GM21360 (cell line): Measurements from ENCODE around the gene PTPRM.
A peak's percentile ranks its signal among the peaks of the same experiment; 100 is the strongest.

Source experiments
- ATAC-seq: cut with Tn5 transposase; IDR thresholded peaks from one replicate; pipeline ENCODE4 v1.9.1; 2021; ENCODE audit warnings: mild to moderate bottlenecking, moderate library complexity; ENCODE audit not compliant: unreplicated experiment

PTPRM gene

DNA sequence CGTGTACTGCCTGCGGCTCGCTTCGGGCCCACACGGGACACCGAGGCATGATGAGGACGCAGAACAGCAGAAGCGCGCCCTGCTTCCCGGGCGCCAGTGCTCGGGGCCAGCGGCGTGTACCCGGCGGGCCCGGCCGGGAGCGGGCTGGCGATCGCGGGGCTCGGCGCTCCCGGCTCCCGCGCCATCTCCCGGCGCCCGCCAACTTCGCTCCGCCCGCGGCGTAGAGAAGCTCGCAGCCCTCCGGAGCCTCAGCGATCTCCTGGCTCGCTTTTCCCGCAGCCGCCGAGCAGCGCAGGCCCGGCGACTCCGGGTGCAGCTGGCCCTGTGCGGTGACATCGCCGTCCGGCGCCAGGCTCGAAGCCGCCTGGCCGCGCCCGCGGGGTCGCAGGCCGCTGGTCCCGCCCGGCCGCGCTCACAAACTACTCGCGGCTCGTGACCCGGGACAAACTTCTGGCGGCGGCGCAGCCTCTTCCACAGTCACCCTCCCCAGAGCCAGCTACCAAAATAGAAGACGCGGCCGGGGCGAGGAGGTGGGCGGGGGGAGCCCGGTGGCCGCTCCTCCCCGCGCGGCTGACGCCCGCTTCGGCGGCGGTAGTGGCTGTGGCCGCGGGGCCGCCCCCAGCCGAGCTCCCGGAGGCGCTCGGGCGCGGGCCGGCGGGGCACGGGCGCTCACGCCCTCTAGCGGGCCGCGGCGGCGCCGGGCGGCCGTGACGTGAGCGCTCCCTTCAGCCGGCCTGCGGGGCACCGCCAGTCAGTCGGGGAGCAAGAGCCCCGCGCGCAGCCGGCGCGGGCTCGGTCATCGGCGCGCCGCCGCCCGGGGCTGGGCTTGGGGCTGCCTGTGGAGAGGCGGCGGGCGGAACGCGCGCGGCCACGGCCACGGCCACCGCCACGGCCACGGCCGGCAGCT lies at the start of gene PTPRM:
PTPRM (plus strand) TSS at position 750 of the 907 bp plus-strand sequence. CDS start 503 bp downstream, outside the sequence.
- peak; percentile 90 for ATAC-seq

DNA sequence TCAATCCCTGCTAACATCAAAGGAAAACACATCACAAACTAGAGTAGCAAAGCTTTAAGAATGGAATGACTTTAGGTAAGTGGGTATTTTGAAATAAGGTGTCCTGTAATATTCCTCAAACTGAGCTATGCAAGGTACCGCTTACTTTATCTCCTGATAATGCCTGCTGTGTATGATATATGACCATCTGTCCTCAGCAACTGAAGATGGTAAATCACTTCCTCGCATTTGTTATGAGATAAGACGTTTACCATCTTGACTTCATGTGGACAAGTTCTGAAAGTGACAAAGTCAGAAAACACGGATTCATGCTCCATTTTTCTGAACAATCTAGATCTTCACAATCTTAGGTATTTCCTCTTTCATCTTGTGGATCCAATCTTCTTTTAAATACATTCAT lies 49.3 kb upstream of the PTPRM start:
- ATAC-seq, result no peak

DNA sequence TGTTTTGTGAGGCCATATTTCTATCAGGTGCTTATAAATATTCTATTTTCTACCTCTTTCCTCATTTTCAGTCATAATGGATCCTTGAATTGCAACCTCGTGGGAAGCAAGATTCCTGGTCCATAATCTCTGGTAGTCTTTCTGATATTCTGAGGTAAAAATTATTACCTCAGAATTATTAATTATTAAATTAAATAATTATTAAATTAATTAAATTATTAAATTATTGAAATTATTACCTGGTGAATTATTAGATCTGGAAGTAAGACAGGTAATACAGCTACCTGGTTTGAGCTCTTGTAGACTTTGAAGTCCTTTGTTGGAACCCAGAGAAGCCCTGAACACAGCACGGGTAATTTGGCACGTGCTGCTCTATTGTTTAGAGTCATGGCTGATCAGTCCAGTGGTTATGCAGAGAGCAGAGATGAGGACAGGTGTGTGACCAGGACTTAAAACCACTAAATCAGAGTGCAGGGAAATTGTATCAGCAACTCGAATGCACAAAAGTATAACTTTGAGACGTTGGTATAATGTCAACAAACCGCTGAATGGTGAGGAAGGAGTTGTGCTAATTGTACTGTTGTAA lies 46.8 kb upstream of the PTPRM start:
- ATAC-seq, result no peak

DNA sequence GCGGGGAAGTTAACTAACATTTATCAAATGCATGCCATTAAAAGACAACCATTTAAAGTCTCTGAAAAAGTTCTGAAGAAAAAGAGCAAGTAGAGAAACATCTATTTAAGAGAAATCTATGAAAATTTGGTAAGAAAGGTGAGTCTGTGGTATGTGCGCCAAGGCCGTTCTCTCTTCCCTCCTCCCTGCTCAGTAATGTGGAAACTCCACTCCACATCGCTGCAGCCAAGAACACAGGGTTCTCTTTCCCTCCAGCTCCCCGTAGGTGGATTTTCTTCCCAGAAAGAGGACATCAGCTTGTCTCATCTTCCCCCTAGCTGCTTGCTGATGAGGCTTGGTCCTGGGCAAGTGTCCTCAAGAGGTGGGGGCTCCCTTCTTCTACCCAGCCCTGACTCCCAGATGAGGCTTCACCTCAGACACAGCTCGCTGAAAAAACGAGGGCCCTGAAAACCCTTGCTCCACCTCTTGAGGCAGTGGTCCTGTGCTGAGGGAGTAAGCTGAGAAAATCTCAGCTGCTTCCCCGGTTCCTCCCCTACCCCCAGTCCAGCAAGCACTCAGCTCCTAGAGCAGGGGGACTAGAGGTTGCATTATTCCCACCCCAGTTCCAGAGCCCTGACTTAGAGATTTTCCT lies 45.8 kb upstream of the PTPRM start:
- ATAC-seq, result no peak

DNA sequence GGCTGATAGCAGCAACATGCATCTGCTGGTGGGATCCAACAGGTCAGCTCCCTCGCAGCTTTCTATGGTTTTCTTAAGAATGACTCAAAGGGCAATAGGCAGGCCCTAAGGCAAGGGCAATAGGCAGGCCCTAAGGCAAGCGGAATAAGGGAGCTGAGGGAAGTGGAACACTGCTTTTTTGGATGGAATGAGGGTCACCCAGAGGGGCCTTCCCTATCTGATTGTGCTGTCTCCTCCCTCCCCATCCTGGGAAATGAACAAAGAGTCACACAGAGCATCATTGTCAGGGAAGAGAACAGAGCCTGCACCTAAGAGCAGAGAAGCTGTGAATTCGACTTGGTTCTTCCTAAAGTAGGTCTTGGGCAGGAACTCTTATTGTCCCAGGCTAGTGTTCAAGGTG lies 43.3 kb upstream of the PTPRM start:
- no peak for ATAC-seq

DNA sequence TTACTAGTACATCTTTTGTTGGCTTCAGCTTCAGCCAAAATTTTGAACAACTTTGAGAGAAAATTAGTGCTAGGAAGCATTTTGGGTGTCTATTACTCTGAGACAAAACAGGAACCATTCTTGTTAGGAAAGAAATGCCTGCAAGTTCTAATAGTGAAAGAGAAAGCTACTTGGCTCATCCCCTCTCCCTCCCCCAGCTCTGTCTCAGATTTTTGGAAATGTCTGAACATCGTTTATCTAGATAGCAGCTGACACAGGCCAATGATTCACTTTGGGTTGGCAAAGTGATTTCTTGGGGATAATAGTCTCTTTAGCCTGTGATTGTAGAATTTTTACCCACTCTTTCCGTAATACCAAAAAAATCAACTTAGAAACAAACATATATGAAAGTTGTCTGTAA lies 42.3 kb upstream of the PTPRM start:
- no peak for ATAC-seq

DNA sequence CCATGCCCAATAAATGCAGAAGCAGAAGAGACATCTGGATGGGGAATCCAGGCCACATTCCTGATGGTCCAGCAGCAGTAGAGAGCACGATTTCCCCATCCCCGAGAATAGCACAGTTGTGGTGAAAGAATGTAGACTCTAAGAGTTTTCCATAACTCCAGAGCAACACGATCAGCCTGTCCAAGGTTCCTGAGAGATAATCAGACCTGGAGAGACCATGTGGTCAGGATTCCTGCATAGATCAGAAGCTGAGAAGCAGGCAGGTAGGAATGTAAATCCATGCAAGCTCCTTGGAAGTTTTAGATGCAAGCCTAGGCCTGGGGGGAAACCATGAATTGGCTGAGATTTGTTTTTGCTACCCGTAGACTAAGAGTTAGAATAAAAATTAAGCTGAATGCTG lies 34.2 kb upstream of the PTPRM start:
- ATAC-seq, result no peak

DNA sequence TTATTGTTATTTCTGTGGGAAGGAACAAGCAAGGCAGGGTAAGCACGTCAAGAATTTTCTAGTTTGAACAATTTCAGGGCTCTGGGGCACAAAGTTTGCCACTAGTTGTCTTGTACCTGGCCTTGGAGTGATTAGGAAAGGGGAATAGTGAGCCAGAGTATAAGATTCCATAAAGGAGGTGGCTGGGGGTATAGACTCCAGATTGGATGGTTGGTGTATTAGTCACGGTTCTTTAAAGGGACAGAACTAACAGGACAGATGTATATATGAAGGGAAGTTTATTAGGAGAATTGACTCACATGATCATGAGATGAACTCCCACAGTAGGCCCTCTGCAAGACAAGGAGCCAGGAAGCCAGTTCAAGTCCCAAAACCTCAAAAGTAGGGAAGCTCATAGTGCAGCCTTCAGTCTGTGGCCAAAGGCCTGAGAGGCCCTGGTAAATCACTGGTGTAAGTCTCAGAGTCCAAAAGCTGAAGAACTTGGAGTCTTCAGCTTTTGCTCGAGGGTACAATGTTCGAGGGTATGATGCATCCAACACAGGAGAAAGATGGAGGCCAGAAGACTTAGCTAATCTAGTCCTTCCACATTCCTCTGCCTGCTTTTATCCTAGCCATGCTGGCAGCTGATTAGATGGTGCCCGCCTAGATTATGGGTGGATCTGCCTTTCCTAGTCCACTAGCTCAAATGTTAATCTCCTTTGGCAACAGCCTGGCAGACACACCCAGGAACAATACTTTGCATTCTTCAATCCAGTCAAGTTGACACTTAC lies 31.5 kb upstream of the PTPRM start:
- no peak for ATAC-seq

DNA sequence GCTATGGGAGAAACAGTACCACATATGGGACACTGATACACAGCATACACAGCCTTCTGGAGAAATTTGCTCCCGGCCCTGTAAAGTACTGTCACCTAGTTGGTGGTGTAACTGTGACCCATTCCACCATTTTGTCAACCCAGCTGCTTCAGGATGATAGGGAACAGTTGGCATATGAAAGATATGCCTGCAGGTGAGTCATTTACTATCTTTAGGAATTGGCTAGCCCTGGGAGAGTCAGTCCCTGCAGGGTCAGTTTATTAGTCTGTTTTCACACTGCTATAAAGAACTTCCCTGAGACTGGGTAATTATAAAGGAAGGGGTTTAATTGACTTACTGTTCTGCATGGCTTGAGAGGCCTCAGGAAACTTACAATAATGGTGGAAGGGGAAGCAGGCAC lies 30.0 kb upstream of the PTPRM start:
- no peak for ATAC-seq

DNA sequence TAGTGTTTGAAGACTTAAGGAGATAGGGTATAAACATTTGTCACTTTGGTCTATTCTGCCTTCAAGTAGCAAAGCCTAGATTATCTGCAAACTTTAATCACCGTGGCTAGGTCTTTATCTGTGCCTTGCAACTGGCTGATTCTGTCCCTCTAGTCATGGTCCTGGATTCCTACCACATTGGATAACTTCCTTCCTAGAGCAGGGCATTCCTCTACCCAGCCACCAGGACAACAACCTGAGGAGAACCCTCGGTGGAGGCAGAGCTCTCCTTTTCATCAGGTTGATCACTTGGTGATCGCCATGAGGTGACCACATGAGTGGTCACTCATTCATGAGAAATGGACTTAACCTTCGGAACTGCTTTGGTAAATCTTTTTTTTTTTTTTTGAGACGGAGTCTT lies 25.3 kb upstream of the PTPRM start:
- ATAC-seq, result no peak

DNA sequence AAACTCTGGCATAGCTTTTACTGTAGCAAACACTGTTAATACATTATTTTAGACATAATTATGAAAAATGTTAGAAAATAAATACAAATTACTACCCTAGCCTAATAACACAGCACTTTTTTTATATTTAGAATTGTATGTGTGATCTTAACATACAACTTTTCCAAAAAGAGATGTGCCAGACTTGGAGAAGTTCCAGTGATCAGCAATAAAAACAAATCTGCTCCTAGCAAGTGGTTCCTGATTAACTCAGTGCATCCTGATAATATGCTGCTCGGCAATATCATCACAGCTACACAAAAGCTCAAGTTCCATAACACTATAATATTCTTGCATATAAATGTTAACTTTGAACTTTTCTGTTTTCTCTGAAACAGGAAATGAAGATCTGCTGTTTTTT lies 22.4 kb upstream of the PTPRM start:
- no peak for ATAC-seq

DNA sequence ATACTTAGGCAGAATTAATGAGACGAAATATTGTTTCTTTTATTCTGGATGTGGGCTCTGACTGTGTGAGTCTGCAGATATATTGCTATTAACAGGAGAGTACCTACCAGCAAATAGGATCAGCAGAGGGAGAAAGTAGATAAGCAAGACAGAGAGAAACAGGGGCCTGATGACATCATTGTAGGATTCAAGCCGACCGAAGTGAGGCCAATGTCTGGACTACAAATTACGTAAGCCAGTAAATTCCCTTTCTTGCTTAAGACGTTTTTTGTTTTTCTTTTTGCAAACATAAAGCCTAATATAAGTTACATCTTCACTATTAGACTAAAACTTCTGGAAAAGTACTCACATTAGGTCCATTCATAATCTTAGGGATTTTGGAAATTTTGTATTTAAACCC lies 21.4 kb upstream of the PTPRM start:
- no peak for ATAC-seq

DNA sequence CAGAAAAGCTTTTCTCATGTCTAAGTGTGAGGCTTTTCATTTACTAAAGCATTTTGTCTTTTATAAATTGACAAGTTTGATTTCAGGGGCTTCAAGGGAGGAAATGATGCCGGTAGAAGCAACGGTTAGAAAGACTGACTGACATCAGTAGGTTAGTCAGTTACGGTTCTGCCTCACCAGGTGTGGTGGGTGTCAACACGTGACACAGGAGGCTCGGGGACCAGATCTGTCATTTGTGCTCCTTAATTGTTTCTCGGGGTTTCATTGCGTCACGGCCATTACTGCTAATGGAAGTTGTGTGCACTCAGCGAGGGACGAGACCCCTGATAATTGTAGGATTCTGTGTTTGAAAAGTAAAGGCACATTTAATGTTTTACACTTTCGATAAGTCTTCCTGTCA lies 18.9 kb upstream of the PTPRM start:
- no peak for ATAC-seq

DNA sequence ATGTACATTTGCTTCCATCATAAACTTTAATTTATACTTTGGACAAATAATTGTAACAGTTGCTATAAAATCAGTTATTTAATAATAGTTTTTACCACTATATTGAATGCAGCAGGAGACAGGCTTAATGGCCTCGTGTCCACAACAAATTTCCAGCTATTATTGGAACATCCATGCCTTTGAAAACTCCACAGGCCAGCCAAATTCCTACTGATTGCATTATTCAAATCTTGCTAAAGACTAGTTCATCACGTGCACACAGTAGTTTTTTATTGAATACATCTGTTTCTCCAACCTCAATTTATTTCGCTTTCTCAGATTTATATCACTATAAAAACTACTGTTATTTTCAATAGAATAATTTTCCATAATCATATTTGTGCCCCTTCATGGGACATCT lies 18.4 kb upstream of the PTPRM start:
- ATAC-seq, result no peak

DNA sequence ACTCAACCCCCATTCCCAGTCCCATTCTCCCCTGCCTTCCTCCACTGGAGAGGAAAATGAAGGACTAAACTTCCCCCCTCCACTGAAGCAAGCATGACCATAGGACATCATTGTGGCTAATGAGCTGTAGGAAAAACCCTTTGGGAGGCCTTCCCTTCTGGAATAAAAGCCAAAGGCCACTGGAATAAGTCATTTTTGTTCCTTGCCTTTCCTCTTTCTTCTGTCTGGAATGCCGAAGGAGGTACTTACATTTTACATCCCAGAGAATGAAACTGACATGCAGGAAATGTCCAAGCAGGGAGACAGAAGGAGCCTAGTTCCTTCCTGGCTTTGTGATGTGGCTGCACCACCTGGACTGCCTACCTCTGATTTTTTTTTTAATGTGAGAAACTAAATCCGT lies 9.1 kb upstream of the PTPRM start:
- no peak for ATAC-seq

DNA sequence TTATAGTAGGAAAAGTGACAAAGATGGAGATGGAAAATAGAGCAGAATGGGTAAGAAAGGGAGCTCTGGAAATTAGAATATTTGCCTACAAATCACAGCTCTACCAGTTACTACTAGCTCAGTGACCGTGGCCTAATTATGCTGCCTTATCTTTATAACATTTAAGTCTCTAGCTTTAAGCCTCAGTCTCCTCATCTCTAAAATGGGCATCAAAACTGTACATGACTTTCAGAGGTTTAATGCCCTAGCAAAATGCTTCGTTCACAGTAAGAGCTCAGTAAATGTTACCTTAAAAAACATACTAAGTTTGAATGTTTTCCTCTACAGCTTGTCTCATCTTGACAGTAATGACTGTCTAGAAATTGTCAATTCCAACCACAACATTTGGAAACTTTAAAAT lies 8.3 kb upstream of the PTPRM start:
- ATAC-seq, result no peak

DNA sequence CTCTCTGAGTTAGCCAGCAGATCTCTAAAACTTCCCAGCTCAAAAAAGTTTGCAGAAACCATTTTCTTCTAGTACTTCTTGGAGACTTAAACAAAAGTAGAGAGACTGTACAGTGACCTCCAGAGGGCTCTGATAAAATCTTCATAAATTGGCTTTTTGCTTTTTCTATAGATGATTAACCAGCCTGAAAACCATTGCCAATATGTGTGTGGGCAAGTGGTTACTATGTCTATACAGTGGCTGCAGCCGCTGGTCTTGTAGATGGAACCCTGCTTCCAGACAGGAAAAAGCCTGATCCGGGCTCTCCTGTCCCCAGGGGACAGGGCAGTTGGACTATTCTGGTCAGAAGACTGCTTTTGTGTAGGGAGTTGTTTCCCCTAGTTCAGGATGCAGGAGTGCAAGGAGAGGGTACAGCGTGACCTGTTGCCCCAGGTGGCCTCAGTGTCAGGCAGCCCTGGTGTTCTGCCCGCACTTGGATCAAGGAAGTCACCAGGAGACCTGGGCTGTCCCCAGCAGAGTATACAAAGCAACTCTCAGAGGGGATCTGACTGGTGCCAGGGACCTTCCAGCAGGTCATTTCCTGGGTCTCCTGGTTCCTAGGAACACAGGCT lies 7.3 kb upstream of the PTPRM start:
- ATAC-seq, result no peak

DNA sequence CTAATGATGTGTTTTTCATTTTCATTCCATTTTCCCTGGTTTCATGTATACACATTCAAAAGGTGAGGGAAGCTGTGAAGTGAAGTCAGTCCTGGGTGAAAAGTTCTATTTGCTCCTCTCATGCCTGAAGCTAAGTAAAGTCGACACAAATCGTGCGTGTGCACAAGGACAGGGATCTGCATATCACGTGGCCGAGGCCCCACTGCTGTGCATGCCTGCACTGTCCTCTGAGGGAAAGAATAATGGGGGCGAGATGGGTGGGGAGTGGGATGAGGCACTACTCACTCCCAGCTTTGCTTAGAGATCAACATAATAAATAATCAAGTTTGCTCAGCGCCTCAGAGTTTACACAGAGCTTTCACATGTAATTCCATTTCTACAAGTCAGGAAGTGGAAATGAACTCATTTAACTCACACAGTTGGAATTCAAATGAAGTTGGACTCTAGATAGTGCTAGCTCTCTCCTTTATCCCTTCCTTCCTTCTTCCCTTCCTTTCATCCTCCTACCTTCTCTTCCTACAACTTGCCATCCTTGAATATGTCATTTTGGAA lies 5.1 kb upstream of the PTPRM start:
- ATAC-seq, result no peak

DNA sequence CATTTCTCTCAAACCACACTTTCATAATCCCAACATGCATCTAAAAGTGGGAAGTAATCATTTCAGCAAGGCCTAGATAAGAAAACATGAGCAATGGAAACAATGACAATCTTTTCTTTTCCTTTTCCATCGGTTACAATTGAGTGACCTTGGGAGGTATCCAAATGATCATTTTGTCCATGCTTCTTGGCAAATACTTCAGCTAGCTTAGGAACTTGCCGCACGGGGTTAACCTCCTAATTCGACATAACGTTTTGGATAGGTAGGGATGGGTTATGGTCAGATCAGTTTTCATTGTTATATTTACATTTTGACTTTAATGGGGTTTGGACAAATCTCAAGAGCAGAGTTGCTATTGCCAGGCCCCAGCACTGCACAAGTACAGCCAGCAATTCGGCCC lies 4.6 kb upstream of the PTPRM start:
- no peak for ATAC-seq

DNA sequence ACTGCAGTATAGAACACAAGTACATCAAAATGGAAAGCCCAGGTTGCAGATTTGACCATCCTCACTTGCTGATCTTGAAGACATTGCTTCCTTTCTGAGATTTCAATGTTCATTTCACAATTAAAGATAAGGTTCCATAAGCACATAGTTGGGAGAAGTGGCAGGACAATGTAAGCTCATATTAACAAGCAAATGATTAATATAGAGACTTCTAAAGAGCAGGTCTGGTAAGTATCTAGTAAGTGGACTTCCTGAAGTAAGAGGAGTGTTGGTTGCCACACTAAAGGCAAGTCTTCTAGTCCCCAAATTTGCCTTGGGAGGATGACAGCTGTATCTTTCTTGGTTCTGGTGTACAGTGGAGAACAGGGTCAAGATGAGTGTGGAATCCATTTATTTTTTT lies 1.4 kb upstream of the PTPRM start:
- no peak for ATAC-seq

DNA sequence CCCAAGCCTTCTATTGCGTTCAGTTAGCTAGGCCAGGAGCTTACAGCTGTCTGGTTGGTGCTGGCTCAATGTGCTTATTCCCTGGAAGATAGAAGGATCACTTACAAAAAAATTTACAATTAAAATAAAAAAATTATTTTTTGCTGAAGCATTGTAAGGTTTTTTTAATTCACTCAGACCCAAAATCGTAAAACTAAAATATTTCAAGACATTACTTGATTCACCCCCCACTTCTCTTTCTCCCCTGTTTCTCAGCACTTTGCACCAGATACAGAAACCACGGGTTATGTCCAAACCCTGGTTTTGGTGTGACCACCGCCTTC lies 911 bp upstream of the PTPRM start:
- no peak for ATAC-seq
